ENCODE results near the gene DELE1. TPM values are rescaled to one million over a fixed set of nuclear protein-coding genes. Genes with fewer than 3 reads are reported as not detected.

The DELE1 gene
- total and polyA plus RNA-seq, 11 donors, result 56.8 to 174 (median 95.0) TPM

DNA sequence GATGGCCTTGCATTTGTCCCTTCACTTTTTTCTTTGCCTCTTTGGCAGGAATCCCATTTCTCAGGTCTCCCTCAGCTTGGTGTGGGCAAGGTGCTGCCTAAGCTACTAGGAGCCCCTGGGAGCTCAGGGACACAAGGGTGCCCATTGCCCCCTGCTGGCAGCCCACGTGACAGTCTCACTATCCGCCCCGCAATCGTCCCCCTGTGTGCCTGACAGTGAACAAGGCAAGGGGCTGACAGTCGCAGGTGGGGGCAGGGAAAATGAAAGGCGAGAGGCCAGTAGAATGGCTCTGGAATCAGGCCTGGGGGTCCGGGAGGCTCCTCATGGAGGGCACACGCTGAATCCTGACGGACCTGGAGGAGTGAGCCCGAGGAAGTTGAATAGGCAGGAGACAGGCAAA lies 36.3 kb downstream of the DELE1 start:
- Histone ChIP-seq H3K36me3 (no peaks in the 10 kb centered on the region), H3K27ac (peak overlapping the region in 8 of 12 donors; percentile 25 to 91 (median 76)), H3K27me3 (no peaks in the 10 kb centered on the region), H3K9me3 (no peaks in the 10 kb centered on the region), H3K4me3 (no peak overlapping the region), H3K4me1 (peaks cover 0 to 61% (median 32%) of the 10 kb centered on the region in 12 donors)
- peak in 3 of 5 donors; percentile 31 to 65 (median 46) for DNase-seq
- intact Hi-C loops (cut with DNase I), result loop anchor here in 9 of 10 donors (1.0 to 5.0 kb wide), 6 partner anchors 38 to 269 kb away; partner anchors contain the start of gene DELE1 (in 1 of the 9)
- ATAC-seq, result no peak
- 51 to 54% (median 53%) methylated on average over 10 of the region's 10 CpGs for WGBS, 4 donors
- TF ChIP-seq POLR2A (IDR thresholded peaks at IDR 0.05), result no peak
- TF ChIP-seq, protein P1, sequence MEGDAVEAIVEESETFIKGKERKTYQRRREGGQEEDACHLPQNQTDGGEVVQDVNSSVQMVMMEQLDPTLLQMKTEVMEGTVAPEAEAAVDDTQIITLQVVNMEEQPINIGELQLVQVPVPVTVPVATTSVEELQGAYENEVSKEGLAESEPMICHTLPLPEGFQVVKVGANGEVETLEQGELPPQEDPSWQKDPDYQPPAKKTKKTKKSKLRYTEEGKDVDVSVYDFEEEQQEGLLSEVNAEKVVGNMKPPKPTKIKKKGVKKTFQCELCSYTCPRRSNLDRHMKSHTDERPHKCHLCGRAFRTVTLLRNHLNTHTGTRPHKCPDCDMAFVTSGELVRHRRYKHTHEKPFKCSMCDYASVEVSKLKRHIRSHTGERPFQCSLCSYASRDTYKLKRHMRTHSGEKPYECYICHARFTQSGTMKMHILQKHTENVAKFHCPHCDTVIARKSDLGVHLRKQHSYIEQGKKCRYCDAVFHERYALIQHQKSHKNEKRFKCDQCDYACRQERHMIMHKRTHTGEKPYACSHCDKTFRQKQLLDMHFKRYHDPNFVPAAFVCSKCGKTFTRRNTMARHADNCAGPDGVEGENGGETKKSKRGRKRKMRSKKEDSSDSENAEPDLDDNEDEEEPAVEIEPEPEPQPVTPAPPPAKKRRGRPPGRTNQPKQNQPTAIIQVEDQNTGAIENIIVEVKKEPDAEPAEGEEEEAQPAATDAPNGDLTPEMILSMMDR (IDR thresholded peaks at IDR 0.05), result peak in 10 of 12 donors; percentile 9 to 44 (median 18)

DNA sequence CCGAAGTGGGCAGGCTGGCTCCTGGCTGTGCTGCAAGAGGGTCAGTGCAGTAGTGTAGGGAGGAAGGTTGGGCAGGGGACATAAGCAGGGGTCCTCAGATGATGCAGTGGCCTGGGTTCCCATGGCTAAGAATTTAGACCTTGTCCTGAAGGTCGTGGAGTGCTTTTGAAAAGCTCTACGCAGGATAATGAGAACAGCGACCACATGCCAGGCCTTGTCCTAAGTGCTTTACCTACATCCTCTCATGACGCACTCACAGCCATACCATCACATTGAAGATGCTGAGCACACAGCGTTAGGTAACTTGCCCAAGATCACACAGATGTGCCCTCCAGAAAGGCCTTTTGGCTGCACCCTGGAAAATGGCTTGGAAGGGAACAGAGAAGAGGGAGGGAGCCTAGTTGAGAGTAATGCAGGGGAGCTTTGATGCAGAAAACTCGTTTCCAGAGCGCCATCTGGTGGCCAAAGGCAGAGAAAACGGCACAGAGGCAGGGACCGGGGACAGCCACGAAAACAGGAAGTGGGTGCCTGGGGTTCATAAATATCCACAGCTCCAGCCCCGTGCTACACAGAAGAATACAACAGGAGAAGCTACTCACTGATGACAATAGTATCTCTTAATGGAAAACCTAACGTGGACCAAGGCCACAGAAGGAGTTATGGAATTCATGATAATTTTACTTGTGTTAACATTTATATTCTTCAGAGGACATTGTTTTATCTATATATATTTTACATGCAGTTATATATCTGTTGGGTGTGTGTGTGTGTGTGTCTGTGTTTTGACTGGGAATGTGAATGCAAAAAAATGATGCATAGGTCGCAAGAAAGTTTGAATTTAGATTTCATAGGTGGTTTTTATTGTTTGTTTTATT lies 37.0 kb downstream of the DELE1 start:
- 27 to 30% (median 29%) methylated on average over 14 of the region's 14 CpGs for WGBS, 4 donors
- Histone ChIP-seq H3K4me1 (peaks cover 0 to 54% (median 32%) of the 10 kb centered on the region in 12 donors), H3K27me3 (no peaks in the 10 kb centered on the region)

DNA sequence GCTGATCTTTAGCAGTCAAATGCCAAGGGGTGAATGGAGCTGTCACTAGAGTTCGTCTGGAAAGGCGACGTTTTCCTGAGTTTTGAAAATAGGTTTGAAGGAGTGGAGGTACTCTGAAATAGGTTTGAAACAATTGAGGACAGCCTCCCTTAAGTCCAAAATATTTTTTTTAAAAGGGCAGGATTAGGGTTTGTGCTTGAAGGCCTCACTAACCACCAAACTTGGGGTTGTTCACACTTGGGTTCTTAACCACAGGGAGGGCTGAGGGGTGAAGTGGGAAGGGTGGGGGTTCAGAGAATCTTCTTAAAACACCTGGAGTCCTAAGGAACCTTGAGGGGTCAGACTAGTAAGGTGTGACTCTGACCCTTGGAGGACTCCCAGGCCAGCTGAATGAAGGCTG lies 37.8 kb downstream of the DELE1 start:
- DNase-seq (no peak), ATAC-seq (no peak)
- no peaks in the 10 kb centered on the region for H3K27me3 ChIP-seq
- TF ChIP-seq, protein P1 (IDR thresholded peaks at IDR 0.05), result no peak
- TF ChIP-seq POLR2A (IDR thresholded peaks at IDR 0.05), result no peak
- no peaks in the 10 kb centered on the region for H3K9me3 ChIP-seq
- intact Hi-C loops (cut with DNase I), result loop anchor here in 5 of 10 donors (2.0 to 5.0 kb wide), 3 partner anchors 39 to 269 kb away; partner anchors contain the start of gene DELE1 (in 1 of the 5)
- WGBS, 4 donors, result 82 to 92% (median 88%) methylated on average over 3 of the region's 3 CpGs
- peaks cover 0 to 50% (median 31%) of the 10 kb centered on the region in 12 donors for H3K4me1 ChIP-seq
- no peak overlapping the region for H3K4me3 ChIP-seq
- H3K36me3 ChIP-seq, result no peaks in the 10 kb centered on the region
- peak overlapping the region in 2 of 12 donors; percentile 43 to 50 for H3K27ac ChIP-seq

More for the DNA sequence above, 37.0 kb downstream of the DELE1 start:
- DNase-seq (peak; percentile 88 to 93 (median 89)), ATAC-seq (peak; percentile 70 to 83 (median 77))
- Histone ChIP-seq H3K36me3 (no peaks in the 10 kb centered on the region), H3K9me3 (no peaks in the 10 kb centered on the region), H3K4me3 (no peak overlapping the region), H3K27ac (peak overlapping the region in 9 of 12 donors; percentile 17 to 85 (median 58))
- TF ChIP-seq, protein P1 (IDR thresholded peaks at IDR 0.05), result peak; percentile 84 to 93 (median 88)
- TF ChIP-seq POLR2A (IDR thresholded peaks at IDR 0.05), result no peak
- intact Hi-C loops (cut with DNase I), result loop anchor here in 9 of 10 donors (1.0 to 5.0 kb wide), 6 partner anchors 38 to 269 kb away; partner anchors contain the start of gene DELE1 (in 1 of the 9)

GRCh38 chr5:141963701-141964100 lies 40.0 kb downstream of the DELE1 start:
- no peaks in the 10 kb centered on the region for H3K27me3 ChIP-seq
- 54 to 59% (median 56%) methylated on average over 3 of the region's 3 CpGs for WGBS, 4 donors

More at GRCh38 chr5:141963701-141964100, 40.0 kb downstream of the DELE1 start:
- no peak for TF ChIP-seq POLR2A (IDR thresholded peaks at IDR 0.05)
- TF ChIP-seq, protein P1 (IDR thresholded peaks at IDR 0.05), result no peak
- no peak overlapping the region for H3K27ac ChIP-seq
- ATAC-seq (no peak), DNase-seq (no peak)
- intact Hi-C loops (cut with DNase I), result loop anchor here in 1 of 10 donors (5.0 kb wide), 1 partner anchor 41 kb away; the partner anchor contains the start of gene DELE1
- no peak overlapping the region for H3K4me3 ChIP-seq
- H3K9me3 ChIP-seq, result no peaks in the 10 kb centered on the region
- no peaks in the 10 kb centered on the region for H3K36me3 ChIP-seq
- H3K4me1 ChIP-seq, result peaks cover 0 to 34% (median 26%) of the 10 kb centered on the region in 12 donors

Data from heart left ventricle (tissue), 16 donors.